ENCODE data around the gene DEFB124.
"Not testable (repeated sequence)": the region's sequence is repeated elsewhere in the genome, so short reads cannot be mapped to it uniquely, and the experiment has no call there.

The DEFB124 gene

GRCh38 chr20:31474758-31475427, at the start of gene DEFB124, which contains the start of gene REM1:
DEFB124 (minus strand) TSS chr20:31475127; CDS start chr20:31473013, 2,114 bp downstream.
REM1 (plus strand) TSS chr20:31475288; CDS start chr20:31476446, 1,158 bp downstream.
- no peak for DNase-seq (ENCODE audit: low spot score)

GRCh38 chr20:31523361-31524283, 48.7 kb upstream of the DEFB124 start:
- DNase-seq (ENCODE audit: low spot score) = no peak

- no peak for DNase-seq (ENCODE audit: low spot score)
Observed at GRCh38 chr20:31522731-31523130, 47.8 kb upstream of the DEFB124 start.

- DNase-seq (ENCODE audit: low spot score) = not testable (repeated sequence)
Observed at GRCh38 chr20:31521267-31521666, 46.3 kb upstream of the DEFB124 start.

GRCh38 chr20:31517373-31517772, 42.4 kb upstream of the DEFB124 start:
- no peak for DNase-seq (ENCODE audit: low spot score)

- DNase-seq (ENCODE audit: low spot score) = no peak
Observed at GRCh38 chr20:31516651-31517050, 41.7 kb upstream of the DEFB124 start.

- no peak for DNase-seq (ENCODE audit: low spot score)
Observed at GRCh38 chr20:31516166-31516565, 41.2 kb upstream of the DEFB124 start.

GRCh38 chr20:31515775-31516107, 40.8 kb upstream of the DEFB124 start:
- no peak for DNase-seq (ENCODE audit: low spot score)

- no peak for DNase-seq (ENCODE audit: low spot score)
Observed at GRCh38 chr20:31515072-31515774, 40.3 kb upstream of the DEFB124 start.

GRCh38 chr20:31514154-31515071, 39.5 kb upstream of the DEFB124 start, which contains the start of gene HM13:
HM13 (plus strand) TSS chr20:31514442; CDS start chr20:31514552, 110 bp downstream.
- DNase-seq (ENCODE audit: low spot score) = peak; percentile 95

GRCh38 chr20:31508517-31509244, 33.8 kb upstream of the DEFB124 start:
- DNase-seq (ENCODE audit: low spot score) = no peak

- DNase-seq (ENCODE audit: low spot score) = no peak
Observed at GRCh38 chr20:31505903-31506302, 31.0 kb upstream of the DEFB124 start.

- peak; percentile 76 for DNase-seq (ENCODE audit: low spot score)
Observed at GRCh38 chr20:31502884-31503673, 28.2 kb upstream of the DEFB124 start.

- DNase-seq (ENCODE audit: low spot score) = no peak
Observed at GRCh38 chr20:31500527-31500926, 25.6 kb upstream of the DEFB124 start.

- DNase-seq (ENCODE audit: low spot score) = no peak
Observed at GRCh38 chr20:31497838-31498540, 23.1 kb upstream of the DEFB124 start.

GRCh38 chr20:31496761-31497295, 21.9 kb upstream of the DEFB124 start:
- DNase-seq (ENCODE audit: low spot score) = no peak

- DNase-seq (ENCODE audit: low spot score) = no peak
Observed at GRCh38 chr20:31494131-31494530, 19.2 kb upstream of the DEFB124 start.

GRCh38 chr20:31490752-31491151, 15.8 kb upstream of the DEFB124 start:
- DNase-seq (ENCODE audit: low spot score) = no peak

- no peak for DNase-seq (ENCODE audit: low spot score)
Observed at GRCh38 chr20:31489152-31489551, 14.2 kb upstream of the DEFB124 start.
